GM19043 (cell line): Measurements from ENCODE around the gene ADRA2C.

Experiments used
- ATAC-seq: cut with Tn5 transposase; IDR thresholded peaks from one replicate; pipeline ENCODE4 v1.9.1; 2021; ENCODE audit warnings: low read depth; ENCODE audit not compliant: unreplicated experiment

ADRA2C gene

DNA sequence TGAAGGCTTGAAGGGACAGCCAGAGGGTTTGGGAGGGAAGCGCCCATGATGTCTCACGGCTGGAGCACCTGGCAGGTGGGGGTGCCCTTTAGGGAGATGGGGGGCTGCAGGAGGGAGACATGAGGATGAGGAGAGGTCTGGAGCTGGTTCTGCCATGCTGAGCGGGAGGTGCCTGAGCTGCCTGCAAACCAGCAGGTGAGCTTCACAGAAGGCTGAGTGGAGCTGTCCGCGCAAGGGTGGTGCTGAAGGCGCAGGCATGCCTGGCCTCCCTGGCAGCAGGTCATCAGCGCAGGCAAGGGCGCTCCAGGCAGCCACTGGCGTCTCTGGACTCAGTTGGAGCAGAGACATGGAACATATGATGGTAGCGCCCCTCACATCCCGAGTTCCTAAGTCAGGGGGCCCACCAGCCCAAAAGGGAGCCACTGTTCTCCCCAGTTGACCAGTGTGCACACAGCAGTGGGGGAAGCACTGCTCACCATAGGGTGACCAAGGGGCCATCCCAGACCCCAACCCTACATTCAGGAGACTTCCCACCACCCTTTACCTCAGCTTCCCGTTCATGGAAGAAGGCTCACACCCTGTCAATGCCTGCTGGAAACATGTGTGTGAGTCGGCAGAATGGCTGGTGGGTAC, 25.8 kb downstream of the ADRA2C start:
- no peak for ATAC-seq

DNA sequence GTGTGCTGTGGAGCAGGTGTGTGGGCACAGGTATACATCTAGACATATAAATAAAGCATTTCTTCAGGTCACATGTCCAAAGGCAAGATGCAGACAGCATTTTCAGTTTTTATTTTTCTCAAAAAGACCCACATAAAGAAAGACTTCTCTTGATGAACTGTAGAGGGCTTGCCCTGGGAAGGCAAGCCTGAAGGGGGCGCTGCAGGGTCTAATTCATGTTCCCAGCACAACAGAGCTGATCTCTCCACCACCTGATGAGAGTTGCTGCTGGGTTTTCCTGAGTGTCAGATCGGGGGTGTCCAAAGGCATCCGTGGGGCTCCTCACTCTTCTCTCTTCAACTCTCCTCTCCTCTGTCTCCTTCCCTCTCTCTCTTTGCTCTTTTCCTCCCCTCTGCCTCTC, 26.6 kb downstream of the ADRA2C start:
- ATAC-seq: no peak

DNA sequence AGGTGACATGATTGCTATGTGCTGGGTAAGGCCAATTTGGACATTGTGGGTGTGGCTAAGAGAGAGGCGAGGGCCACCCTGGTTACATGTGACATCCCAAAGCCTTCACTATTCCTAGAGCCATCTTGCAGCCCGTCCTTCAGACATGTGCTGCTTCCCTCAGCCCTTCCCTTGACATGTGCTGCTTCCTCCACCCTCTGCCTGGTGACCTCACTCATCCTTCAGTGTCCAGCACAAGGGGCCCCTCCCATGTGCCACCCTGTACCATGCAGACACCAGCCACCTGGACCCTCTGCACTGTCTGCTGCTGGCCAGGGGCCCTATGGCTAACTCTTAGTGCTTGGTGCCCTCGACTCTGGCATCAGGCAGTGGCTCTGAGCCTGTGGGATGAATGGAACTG, 27.4 kb downstream of the ADRA2C start:
- ATAC-seq: no peak

DNA sequence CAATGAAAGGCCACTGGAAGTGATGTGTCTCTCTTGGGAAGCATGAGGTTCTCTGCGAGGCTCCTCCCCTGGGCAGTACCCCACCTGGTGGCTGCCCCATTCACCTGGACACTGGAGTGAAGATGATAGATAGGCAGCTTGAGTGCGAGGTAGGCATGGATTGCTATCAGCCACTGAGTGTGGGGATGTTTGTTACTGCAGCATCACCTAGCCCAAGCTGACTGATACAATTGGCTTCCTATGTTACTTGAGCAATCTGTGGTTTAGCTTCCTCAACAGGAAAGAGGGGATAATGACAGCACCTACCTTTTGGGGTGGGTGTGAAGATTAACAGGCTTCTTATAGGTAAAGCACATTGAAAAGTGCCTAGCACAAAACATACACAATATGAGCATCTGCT, 30.8 kb downstream of the ADRA2C start:
- ATAC-seq: no peak

DNA sequence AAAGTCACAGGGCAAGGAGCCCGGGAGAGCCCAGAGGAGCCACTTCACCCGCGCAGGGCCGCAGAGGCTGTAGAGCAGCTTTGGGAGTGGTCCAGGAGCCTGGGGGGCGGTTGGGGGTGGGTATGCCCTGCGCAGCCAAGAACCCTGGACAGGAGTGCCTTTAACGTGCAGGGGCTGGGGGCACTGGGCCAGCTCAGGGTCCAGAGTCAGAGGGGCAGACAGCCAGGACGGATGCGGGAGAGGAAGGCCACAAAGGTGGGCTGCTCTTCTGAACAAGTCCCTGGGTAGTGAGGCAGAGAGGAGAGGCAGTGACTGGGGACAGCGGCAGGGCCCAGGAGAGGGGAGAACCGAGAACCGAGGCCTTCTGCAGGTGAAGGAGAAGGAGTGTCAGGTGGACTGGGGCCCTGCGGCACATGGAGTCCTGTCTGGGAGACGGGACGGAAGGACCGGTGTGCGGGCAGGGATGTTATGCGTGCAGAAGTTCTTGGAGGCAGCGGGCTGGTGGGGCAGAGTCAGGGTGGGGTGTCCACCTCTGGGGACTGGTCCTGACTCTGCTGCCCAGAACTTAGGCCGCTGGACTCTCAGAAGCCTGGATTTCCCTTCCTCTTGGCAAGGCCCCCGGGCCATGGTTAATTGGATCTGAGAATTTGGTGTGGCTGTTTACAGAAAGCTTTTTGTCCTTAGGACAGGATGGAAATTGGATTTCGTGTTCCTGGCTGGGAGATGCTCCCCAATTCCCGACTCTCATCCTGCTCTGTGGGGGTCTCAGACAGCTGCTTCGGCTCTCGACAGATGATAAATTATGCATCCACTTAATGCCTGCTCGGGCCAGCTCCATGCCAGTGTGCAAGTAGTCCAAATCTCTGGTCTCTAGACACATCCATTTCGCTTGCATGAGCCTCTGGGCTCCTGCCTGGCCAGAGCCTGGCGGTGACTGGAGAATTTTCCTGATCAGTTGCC, 31.9 kb downstream of the ADRA2C start:
- no peak for ATAC-seq

DNA sequence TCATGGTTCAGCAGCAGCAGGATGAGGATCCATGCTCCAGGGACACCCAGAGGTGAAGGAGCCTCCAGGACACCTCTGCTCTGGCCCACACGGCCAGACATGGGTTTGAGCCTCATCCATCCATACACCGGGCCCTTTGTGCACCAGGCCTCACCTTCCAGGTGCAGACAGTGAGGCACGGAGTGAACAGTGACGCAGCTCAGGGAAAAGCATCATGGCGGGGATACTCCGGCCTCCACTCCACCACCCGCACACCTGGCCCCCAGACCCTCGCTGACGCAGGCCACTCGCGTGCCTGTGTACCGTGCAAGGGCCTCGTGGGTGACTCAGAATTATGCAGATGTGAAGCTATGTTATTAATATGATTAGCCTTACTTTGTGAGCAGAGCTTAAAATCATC, 33.3 kb downstream of the ADRA2C start:
- no peak for ATAC-seq

DNA sequence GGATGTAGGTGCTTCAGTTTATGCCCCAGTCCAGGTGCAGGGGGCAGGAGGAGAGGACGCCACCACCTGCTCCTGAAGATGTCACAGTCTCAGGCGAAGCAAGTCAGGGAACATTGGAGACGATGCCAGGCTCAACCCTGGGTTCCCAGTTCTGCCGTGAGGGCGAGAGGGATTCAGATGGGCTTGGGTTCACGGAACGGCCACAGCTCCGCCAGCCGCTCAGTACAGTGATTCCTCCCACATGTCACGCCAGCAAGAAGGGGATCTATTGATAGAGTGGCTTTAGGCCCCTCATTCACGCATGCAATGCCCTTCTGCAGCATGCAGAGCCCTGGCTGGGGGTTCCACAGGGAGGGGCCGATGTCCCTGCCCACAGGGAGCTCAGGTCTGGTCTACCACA, 34.2 kb downstream of the ADRA2C start:
- no peak for ATAC-seq

DNA sequence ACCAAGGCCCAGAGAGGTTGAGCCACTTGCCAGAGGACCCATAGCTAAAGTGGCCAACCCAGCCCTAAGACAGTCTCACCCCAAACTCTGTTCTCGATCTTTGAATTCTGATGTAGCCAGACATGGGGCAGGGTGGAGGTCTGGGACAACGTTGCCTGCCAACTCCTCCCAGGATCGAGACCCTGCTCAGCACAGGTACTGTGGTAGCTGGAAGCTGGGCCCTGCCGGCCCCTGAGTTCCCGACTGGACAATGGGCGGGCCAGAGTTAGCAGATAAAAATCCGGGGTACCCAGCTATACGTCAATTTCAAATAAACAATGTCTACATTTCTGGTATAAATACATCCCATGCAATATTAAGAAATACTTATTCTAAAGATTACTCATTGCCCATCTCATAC, 35.3 kb downstream of the ADRA2C start:
- no peak for ATAC-seq

- no peak for ATAC-seq
Observed at GRCh38 chr4:3801931-3802550, 35.9 kb downstream of the ADRA2C start.

DNA sequence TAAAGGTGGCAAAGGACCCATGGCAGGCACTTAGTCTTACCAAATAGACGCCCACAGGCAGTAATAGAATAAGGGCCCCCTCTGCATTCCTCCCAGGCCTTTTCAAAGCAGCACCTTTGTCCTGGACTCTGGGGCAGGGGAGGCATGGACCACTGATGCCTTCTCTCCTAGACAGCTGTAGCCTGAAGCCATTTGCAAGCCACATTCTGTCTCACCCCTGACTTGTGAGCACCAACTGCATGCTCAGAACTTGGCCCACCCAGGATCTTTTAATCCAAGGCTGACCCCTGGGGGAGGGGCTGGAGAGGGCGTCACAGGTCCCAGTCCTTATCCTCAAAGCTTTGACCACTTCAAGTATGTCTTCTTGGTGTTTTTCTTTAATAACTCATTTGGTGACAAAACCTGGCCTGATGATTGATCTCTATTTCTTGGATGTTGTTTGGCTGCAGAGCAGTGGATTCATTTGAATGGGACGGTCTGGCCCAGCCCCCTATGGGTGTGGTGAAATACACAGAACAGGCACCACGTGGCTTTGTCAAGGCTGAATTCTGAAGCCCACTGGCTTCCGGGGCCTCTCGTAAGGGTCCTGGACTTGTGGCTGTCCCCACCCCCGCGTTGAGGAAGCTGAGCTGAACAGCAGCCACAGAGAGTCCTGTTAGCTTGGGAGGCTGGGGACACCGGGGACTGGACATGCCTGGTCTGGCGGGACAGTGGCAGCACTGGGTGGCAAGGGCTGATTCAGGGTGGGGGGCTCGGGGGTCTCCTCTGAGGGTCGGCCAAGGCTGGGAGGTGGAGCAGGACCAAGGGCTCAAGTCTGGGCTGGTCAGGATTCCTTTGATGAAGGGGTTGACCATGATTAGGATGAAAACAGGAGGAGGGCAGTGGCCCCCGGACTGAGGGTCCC, 36.6 kb downstream of the ADRA2C start:
- no peak for ATAC-seq

DNA sequence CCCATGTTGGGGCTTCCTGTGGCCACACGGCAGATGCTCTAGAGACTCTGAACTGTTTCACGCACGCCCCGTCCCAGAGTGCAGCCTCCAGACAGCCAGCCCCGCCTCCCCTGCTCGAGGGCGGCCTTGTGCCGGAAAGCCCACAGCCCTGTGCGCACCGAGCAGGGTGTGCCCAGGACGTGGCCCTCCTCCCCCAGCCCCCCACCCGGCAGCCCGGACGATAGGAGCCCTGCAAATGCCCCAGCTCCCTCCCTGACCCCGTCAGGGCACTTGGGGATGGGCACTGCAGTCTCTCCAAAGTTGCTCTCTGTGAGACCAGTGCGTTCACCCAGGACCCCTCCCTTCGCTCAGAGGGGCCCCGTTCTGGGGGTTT, 37.3 kb downstream of the ADRA2C start:
- no peak for ATAC-seq

GRCh38 chr4:3803946-3804345, 37.8 kb downstream of the ADRA2C start:
- no peak for ATAC-seq

GRCh38 chr4:3805026-3805425, 38.8 kb downstream of the ADRA2C start:
- no peak for ATAC-seq

DNA sequence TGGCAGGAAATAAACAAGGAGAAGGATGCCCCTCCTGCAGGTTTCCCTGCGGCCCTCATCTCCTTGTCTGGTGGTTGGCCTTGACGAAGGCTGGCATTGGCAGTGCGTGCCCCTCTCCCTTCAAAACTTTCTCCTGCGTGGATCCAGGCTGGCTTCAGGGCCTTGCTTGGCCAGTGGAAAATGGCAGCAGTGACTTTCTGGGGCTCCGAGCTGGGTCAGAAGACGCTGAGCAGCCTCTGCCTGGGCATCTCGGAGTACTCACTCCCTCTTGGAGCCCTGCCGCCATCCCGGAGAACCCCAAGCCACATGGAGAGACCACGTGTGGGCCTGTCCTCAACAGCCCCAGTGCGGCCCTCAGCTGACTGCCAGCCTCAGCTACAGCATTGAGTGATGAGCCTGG, 39.5 kb downstream of the ADRA2C start:
- no peak for ATAC-seq

- no peak for ATAC-seq
Observed at GRCh38 chr4:3807311-3807710, 41.1 kb downstream of the ADRA2C start.

GRCh38 chr4:3807822-3808496, 41.8 kb downstream of the ADRA2C start:
- no peak for ATAC-seq

- no peak for ATAC-seq
Observed at GRCh38 chr4:3808597-3808996, 42.4 kb downstream of the ADRA2C start.

- ATAC-seq: no peak
Observed at GRCh38 chr4:3809028-3809427, 42.8 kb downstream of the ADRA2C start.

- ATAC-seq: no peak
Observed at GRCh38 chr4:3809451-3810110, 43.4 kb downstream of the ADRA2C start.
